ENCODE data around the gene LETM1.

LETM1 gene

GRCh38 chr4:1765409-1766072, 90.4 kb downstream of the LETM1 start:
- DNase-seq (ENCODE audit: low spot score): no peak

GRCh38 chr4:1764670-1765069, 91.3 kb downstream of the LETM1 start:
- DNase-seq (ENCODE audit: low spot score): no peak

More at GRCh38 chr4:1765409-1766072, 90.4 kb downstream of the LETM1 start:
- no peak overlapping the region for H3K27ac ChIP-seq
- no peak overlapping the region for H3K4me3 ChIP-seq
- no peak for TF ChIP-seq CTCF (IDR thresholded peaks at IDR 0.05)

GRCh38 chr4:1763550-1764080, 92.3 kb downstream of the LETM1 start:
- TF ChIP-seq CTCF (IDR thresholded peaks at IDR 0.05): no peak
- no peak overlapping the region for H3K27ac ChIP-seq
- no peak for DNase-seq (ENCODE audit: low spot score)
- H3K4me3 ChIP-seq: peak overlapping the region; percentile 56

More at GRCh38 chr4:1764670-1765069, 91.3 kb downstream of the LETM1 start:
- no peak overlapping the region for H3K4me3 ChIP-seq
- no peak overlapping the region for H3K27ac ChIP-seq
- no peak for TF ChIP-seq CTCF (IDR thresholded peaks at IDR 0.05)

- Histone ChIP-seq H3K27ac (no peak overlapping the region), H3K4me3 (peak overlapping the region; percentile 56)
- TF ChIP-seq CTCF (IDR thresholded peaks at IDR 0.05): no peak
- DNase-seq (ENCODE audit: low spot score): no peak
These were observed 92.8 kb downstream of the LETM1 start for GRCh38 chr4:1763070-1763549.

GRCh38 chr4:1762264-1763010, 93.5 kb downstream of the LETM1 start:
- Histone ChIP-seq H3K4me3 (no peak overlapping the region), H3K27ac (no peak overlapping the region)
- TF ChIP-seq CTCF (IDR thresholded peaks at IDR 0.05): no peak
- no peak for DNase-seq (ENCODE audit: low spot score)
